GM23338 (cell line): ENCODE results near the gene APCDD1L. TPM values are rescaled to one million over a fixed set of nuclear protein-coding genes. Genes with fewer than 3 reads are reported as not detected.
A peak's percentile ranks its signal among the peaks of the same experiment; 100 is the strongest.

ENCODE experiments used
- ATAC-seq: fragments of 200-7000 bp; cut with Tn5 transposase; 3 replicates; pipeline ENCODE4 v1.9.1; 2020
- DNase-seq: peaks from one replicate; pipeline ENCODE4 v3.0.0-alpha.2; 2015; ENCODE audit warnings: low spot score
- H2AFZ ChIP-seq: fragments of 200-600 bp; sonication (generic); 2 replicates; pipeline ENCODE4 v1.8.0; 2016; ENCODE audit warnings: antibody characterized with exemption, mild to moderate bottlenecking, moderate library complexity
- H3F3A ChIP-seq: fragments of 200-600 bp; sonication (generic); replicated peaks from 2 replicates; pipeline ENCODE4 v1.8.0; 2017; ENCODE audit warnings: antibody characterized with exemption, mixed run types, low read depth
- H3K27ac ChIP-seq: fragments of 200-600 bp; sonication (generic); 2 replicates; pipeline ENCODE4 v1.6.1; 2016; ENCODE audit warnings: low read depth
- H3K27me3 ChIP-seq: fragments of 200-600 bp; sonication (generic); 2 replicates; pipeline ENCODE4 v1.8.0; 2016; ENCODE audit warnings: mild to moderate bottlenecking, mixed run types, moderate library complexity; ENCODE audit not compliant: insufficient read depth
- H3K36me3 ChIP-seq: fragments of 200-600 bp; sonication (generic); 2 replicates; pipeline ENCODE4 v1.8.0; 2016; ENCODE audit warnings: mild to moderate bottlenecking; ENCODE audit not compliant: insufficient read depth
- H3K4me1 ChIP-seq: fragments of 200-600 bp; sonication (generic); 2 replicates; pipeline ENCODE4 v1.8.0; 2016; ENCODE audit warnings: mild to moderate bottlenecking, moderate library complexity; ENCODE audit not compliant: insufficient read depth
- H3K4me2 ChIP-seq: fragments of 200-600 bp; sonication (generic); 2 replicates; pipeline ENCODE4 v1.7.1; 2017; ENCODE audit warnings: mixed run types
- H3K4me3 ChIP-seq: fragments of 200-600 bp; sonication (generic); 2 replicates; pipeline ENCODE4 v1.6.1; 2016; ENCODE audit warnings: mixed run types
- H3K79me2 ChIP-seq: fragments of 200-600 bp; sonication (generic); replicated peaks from 2 replicates; pipeline ENCODE4 v1.8.0; 2017; ENCODE audit warnings: mild to moderate bottlenecking; ENCODE audit not compliant: insufficient read depth
- H3K9me2 ChIP-seq: fragments of 200-600 bp; sonication (generic); 2 replicates; pipeline ENCODE4 v1.8.0; 2017; ENCODE audit not compliant: insufficient read depth
- H4K20me1 ChIP-seq: fragments of 200-600 bp; sonication (generic); replicated peaks from 2 replicates; pipeline ENCODE4 v1.8.0; 2017; ENCODE audit warnings: mild to moderate bottlenecking; ENCODE audit not compliant: insufficient read depth
- H3K27ac Mint-ChIP-seq: 2 replicates; pipeline ENCODE4 v1.8.0; 2020; ENCODE audit warnings: inconsistent platforms, mild to moderate bottlenecking, moderate library complexity, mixed read lengths
- H3K27me3 Mint-ChIP-seq: 3 replicates; pipeline ENCODE4 v1.8.0; 2022; ENCODE audit warnings: low read depth, mild to moderate bottlenecking, moderate library complexity, mixed read lengths, inconsistent platforms; ENCODE audit not compliant: insufficient read depth, poor library complexity
- H3K36me3 Mint-ChIP-seq: 3 replicates; pipeline ENCODE4 v1.8.0; 2021; ENCODE audit warnings: low read depth, mild to moderate bottlenecking, inconsistent platforms, moderate library complexity, mixed read lengths
- H3K4me1 Mint-ChIP-seq: 3 replicates; pipeline ENCODE4 v1.8.0; 2020; ENCODE audit warnings: mild to moderate bottlenecking, inconsistent platforms, mixed read lengths
- H3K4me3 Mint-ChIP-seq: 3 replicates; pipeline ENCODE4 v1.8.0; 2021; ENCODE audit warnings: moderate library complexity, mild to moderate bottlenecking, inconsistent platforms, mixed read lengths
- H3K9me3 Mint-ChIP-seq: 3 replicates; pipeline ENCODE4 v1.8.0; 2020; ENCODE audit warnings: moderate library complexity, mild to moderate bottlenecking, inconsistent platforms, mixed read lengths
- EZH2 ChIP-seq: fragments of 200-600 bp; sonication (generic); IDR thresholded peaks from one replicate; pipeline ENCODE4 v1.8.0; 2017; ENCODE audit warnings: antibody characterized with exemption, mild to moderate bottlenecking, low read depth; ENCODE audit not compliant: unreplicated experiment
- EZH2phosphoT487 ChIP-seq: fragments of 200-600 bp; sonication (generic); IDR thresholded peaks from one replicate; pipeline ENCODE4 v1.8.1; 2018; ENCODE audit warnings: antibody characterized with exemption; ENCODE audit not compliant: unreplicated experiment
- JUNB ChIP-seq: IDR thresholded peaks from one replicate; pipeline ENCODE4 v1.6.1; 2016; ENCODE audit warnings: antibody characterized with exemption; ENCODE audit not compliant: unreplicated experiment
- NANOG ChIP-seq: IDR thresholded peaks from 2 replicates; pipeline ENCODE4 v1.6.1; 2016; ENCODE audit warnings: antibody characterized with exemption, borderline replicate concordance
- POLR2AphosphoS5 ChIP-seq: IDR thresholded peaks from 2 replicates; pipeline ENCODE4 v1.6.1; 2016; ENCODE audit warnings: antibody characterized with exemption, low read depth
- REST ChIP-seq: IDR thresholded peaks from one replicate; pipeline ENCODE4 v1.6.1; 2018; ENCODE audit warnings: antibody characterized with exemption; ENCODE audit not compliant: unreplicated experiment
- STAT1 ChIP-seq: IDR thresholded peaks from one replicate; pipeline ENCODE4 v1.6.1; 2016; ENCODE audit warnings: antibody characterized with exemption; ENCODE audit not compliant: unreplicated experiment
- ZNF331 ChIP-seq: fragments of 250-450 bp; sonication (Bioruptor Pico); IDR thresholded peaks from 2 replicates; pipeline ENCODE4 v1.5.0; 2020; ENCODE audit warnings: low read depth, mild to moderate bottlenecking, moderate library complexity
- polyA plus RNA-seq: library from polyadenylated mRNA; unstranded; fragments of >200 nt; fragmentation: Nextera tagmentation; extraction: Ambion mirVana; gene quantifications from 2 replicates; pipeline ENCODE4 v1.2.1, GENCODE V29; 2016
- total RNA-seq: library from RNA; depleted of rRNA; stranded (reverse); fragments of >200 nt; shearing (Covaris generic); gene quantifications from 2 replicates; pipeline ENCODE4 v1.2.3, GENCODE V29; 2014
- TF ChIP-seq, protein P1 (sequence below), 2 experiments: fragments of 200-600 bp in 1 of 2; sonication (generic) in 1 of 2; conservative IDR thresholded peaks; 2 replicates each; pipeline versions ENCODE4 v1.5.1 to v1.6.1; 2016 to 2017; ENCODE audit warnings: antibody characterized with exemption in 2 of 2, low read depth in 2 of 2, mild to moderate bottlenecking in 2 of 2, moderate library complexity in 1 of 2

The APCDD1L gene
- total and polyA plus RNA-seq, 2 experiments from 2014 or later = 1.8 to 4.6 TPM

GRCh38 chr20:58482416-58482815, 32.8 kb downstream of the APCDD1L start:
- no peak overlapping the region for H3K4me3 Mint-ChIP-seq
- no peak overlapping the region for H3K27ac Mint-ChIP-seq
- Histone ChIP-seq H3K4me1 (peaks cover 7% of the 10 kb centered on the region; the same call in 1 of the 2 replicates), H3K4me3 (no peak overlapping the region), H3K79me2 (no peaks in the 10 kb centered on the region), H3K36me3 (peaks cover 11% of the 10 kb centered on the region; the same call in 1 of the 2 replicates), H4K20me1 (no peaks in the 10 kb centered on the region), H3K4me2 (no peak overlapping the region), H3K9me2 (no peaks in the 10 kb centered on the region), H3K27me3 (no peaks in the 10 kb centered on the region), H3K27ac (no peak overlapping the region), H3F3A (no peaks in the 10 kb centered on the region), H2AFZ (no peak overlapping the region)
- TF ChIP-seq, protein P1, sequence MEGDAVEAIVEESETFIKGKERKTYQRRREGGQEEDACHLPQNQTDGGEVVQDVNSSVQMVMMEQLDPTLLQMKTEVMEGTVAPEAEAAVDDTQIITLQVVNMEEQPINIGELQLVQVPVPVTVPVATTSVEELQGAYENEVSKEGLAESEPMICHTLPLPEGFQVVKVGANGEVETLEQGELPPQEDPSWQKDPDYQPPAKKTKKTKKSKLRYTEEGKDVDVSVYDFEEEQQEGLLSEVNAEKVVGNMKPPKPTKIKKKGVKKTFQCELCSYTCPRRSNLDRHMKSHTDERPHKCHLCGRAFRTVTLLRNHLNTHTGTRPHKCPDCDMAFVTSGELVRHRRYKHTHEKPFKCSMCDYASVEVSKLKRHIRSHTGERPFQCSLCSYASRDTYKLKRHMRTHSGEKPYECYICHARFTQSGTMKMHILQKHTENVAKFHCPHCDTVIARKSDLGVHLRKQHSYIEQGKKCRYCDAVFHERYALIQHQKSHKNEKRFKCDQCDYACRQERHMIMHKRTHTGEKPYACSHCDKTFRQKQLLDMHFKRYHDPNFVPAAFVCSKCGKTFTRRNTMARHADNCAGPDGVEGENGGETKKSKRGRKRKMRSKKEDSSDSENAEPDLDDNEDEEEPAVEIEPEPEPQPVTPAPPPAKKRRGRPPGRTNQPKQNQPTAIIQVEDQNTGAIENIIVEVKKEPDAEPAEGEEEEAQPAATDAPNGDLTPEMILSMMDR (conservative IDR thresholded peaks at IDR 0.05; ENCODE audit: low read depth in 2 of 2) = no peak
- TF ChIP-seq REST = no peak
- TF ChIP-seq POLR2AphosphoS5 = no peak
- TF ChIP-seq EZH2 = no peak
- TF ChIP-seq ZNF331 (CRISPR knock-in tag) = no peak
- TF ChIP-seq STAT1 = no peak
- no peak for TF ChIP-seq EZH2phosphoT487
- TF ChIP-seq JUNB = no peak
- TF ChIP-seq NANOG = no peak
- peaks cover 40% of the 10 kb centered on the region for H3K9me3 Mint-ChIP-seq
- DNase-seq (no peak), ATAC-seq (no peak; the same call in 2 of the 3 replicates)
- H3K4me1 Mint-ChIP-seq = peaks cover 4% of the 10 kb centered on the region; the same call in 2 of the 3 replicates
- H3K36me3 Mint-ChIP-seq = peaks cover 26% of the 10 kb centered on the region
- H3K27me3 Mint-ChIP-seq = peaks cover 5% of the 10 kb centered on the region

GRCh38 chr20:58481481-58482021, 33.6 kb downstream of the APCDD1L start:
- H3K27me3 ChIP-seq = no peaks in the 10 kb centered on the region
- peaks cover 4% of the 10 kb centered on the region; the same call in 2 of the 3 replicates for H3K4me1 Mint-ChIP-seq
- peaks cover 9% of the 10 kb centered on the region; the same call in 1 of the 2 replicates for H3K36me3 ChIP-seq
- peaks cover 5% of the 10 kb centered on the region for H3K27me3 Mint-ChIP-seq
- H3K4me1 ChIP-seq = peaks cover 7% of the 10 kb centered on the region; the same call in 1 of the 2 replicates
- no peak overlapping the region for H3K27ac Mint-ChIP-seq
- H3K9me2 ChIP-seq = no peaks in the 10 kb centered on the region; the same call in 1 of the 2 replicates
- peak; percentile 98 for ATAC-seq
- no peak overlapping the region for H3K27ac ChIP-seq
- no peak for TF ChIP-seq ZNF331 (CRISPR knock-in tag)
- TF ChIP-seq, protein P1 (conservative IDR thresholded peaks at IDR 0.05; ENCODE audit: low read depth in 2 of 2) = peak; percentile 79 to 88
- DNase-seq = peak; percentile 91
- H3K9me3 Mint-ChIP-seq = peaks cover 41% of the 10 kb centered on the region
- H3K4me3 Mint-ChIP-seq = peak overlapping the region; percentile 16; the same call in 2 of the 3 replicates
- H3F3A ChIP-seq = no peaks in the 10 kb centered on the region
- H2AFZ ChIP-seq = peak overlapping the region; percentile 92; the same call in 1 of the 2 replicates
- peak overlapping the region; percentile 15; the same call in 1 of the 2 replicates for H3K4me3 ChIP-seq
- H3K4me2 ChIP-seq = peak overlapping the region; percentile 41; the same call in 1 of the 2 replicates
- no peaks in the 10 kb centered on the region for H4K20me1 ChIP-seq
- H3K79me2 ChIP-seq = no peaks in the 10 kb centered on the region
- peaks cover 28% of the 10 kb centered on the region for H3K36me3 Mint-ChIP-seq
